Hepatic stellate cell (primary cell): Measurements from ENCODE around the gene FITM2.
"Not testable (repeated sequence)": the region's sequence is repeated elsewhere in the genome, so short reads cannot be mapped to it uniquely, and the experiment has no call there.

Experiments
- DNase-seq: peaks from one replicate; pipeline ENCODE4 v3.0.0; 2011; ENCODE audit warnings: low spot score

FITM2 gene

DNA sequence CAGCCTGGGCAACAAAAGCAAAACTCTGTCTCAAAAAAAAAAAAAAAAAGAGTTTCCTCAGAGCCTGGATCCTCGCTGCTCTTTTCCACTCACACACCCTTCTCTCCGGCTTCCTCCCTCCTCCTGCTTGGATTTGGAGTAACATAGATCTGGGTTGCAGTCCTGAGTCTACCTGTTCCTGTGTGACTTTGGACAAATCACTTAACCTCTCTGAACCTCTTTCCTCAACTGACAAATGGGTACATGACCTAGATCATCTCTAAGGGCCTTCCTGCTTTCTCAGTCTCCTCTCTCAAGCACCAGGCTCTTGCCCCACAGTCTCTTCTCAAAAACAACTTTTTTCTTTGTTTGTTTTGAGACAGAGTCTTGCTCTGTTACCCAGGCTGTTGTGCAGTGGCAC lies 20.2 kb upstream of the FITM2 start:
- DNase-seq: no peak

DNA sequence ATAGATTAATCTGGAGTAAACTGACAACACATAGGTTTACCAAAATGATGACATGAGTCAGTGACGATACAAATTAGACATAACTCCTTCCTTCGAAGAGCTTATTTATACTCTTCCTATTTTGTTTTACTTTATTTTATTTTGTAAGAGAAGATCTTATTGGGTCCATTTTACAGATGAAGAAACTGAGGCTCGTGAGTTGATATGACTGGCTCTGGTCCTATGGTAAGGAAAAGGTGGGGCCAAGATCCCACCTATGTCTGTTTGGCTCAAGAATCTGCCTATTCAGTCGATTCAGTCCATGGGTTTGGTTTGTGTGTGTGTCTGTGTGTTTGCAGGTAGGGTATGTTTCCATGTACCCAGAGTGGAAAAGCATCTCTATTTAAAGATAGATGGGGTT lies 17.4 kb upstream of the FITM2 start:
- no peak for DNase-seq

DNA sequence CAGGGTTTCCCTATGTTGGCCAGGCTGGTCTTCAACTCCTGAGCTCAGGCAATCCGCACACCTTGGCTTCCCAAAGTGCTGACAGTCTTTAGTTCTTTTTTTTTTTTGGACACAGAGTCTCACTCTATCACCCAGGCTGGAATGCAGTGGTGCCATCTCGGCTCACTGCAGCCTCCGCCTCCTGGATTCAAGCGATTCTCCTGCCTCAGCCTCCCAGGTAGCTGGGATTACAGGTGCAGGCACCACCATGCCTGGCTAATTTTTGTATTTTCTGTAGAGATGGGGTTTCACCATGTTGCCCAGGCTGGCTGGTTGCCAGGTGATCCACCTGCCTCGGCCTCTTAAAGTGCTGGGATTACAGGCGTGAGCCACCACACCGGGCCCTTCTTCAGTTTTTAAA lies 16.7 kb upstream of the FITM2 start:
- not testable (repeated sequence) for DNase-seq

- no peak for DNase-seq
These were observed 15.6 kb upstream of the FITM2 start for GRCh38 chr20:44326391-44327159.

GRCh38 chr20:44324343-44324742 lies 13.3 kb upstream of the FITM2 start:
- DNase-seq: no peak

DNA sequence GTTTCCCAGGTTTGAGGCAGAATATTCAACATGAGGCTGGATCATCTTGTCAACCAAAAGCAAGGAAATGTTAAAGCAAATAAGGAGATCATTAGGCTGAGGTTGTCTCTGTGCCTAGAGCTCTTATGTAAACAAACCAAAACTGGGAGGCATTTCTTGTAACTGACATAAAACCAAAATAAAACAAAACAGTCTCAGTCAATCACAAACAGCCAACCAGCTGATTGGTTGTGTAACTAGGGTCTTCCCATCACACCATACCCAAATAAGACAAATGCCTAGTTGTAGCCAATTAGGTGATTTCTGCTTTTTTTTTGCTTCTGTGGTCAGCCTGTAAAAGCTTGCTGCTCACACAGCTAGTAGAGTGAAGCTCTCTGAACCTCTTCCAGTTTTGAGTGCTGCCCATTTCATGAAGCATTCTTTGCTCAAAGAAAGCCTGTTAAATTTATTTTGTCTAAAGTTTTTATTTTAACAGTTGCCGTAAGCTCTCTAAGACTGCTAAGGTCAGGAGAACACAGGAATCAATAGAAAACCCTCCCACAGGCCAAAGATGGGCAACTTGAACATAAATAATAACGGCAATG lies 8.9 kb upstream of the FITM2 start:
- no peak for DNase-seq

DNA sequence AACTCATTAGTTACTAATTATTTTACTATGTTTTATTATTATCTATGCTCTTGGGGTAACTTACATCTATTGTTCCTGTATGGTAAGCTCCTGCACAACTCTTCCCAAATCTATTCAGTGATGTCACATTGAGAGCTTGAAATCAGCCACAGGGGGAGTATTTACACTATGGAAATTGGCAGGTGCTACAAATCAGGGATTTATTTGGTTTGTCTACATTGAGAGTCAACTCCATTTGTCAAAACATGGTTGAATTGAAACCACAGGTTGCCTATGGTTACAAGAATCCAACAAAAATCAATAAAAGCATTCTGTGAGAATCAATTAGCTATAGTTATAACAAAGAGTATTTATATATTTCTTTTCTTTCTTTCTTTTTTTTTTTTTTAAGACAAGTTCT lies 3.9 kb upstream of the FITM2 start:
- no peak for DNase-seq

GRCh38 chr20:44309763-44310663 lies 989 bp downstream of the FITM2 start:
- DNase-seq: peak; percentile 71

GRCh38 chr20:44306927-44307326 lies 4.1 kb downstream of the FITM2 start:
- DNase-seq: no peak

GRCh38 chr20:44304383-44304782 lies 6.6 kb downstream of the FITM2 start:
- DNase-seq: no peak

GRCh38 chr20:44302736-44303135 lies 8.3 kb downstream of the FITM2 start:
- no peak for DNase-seq

DNA sequence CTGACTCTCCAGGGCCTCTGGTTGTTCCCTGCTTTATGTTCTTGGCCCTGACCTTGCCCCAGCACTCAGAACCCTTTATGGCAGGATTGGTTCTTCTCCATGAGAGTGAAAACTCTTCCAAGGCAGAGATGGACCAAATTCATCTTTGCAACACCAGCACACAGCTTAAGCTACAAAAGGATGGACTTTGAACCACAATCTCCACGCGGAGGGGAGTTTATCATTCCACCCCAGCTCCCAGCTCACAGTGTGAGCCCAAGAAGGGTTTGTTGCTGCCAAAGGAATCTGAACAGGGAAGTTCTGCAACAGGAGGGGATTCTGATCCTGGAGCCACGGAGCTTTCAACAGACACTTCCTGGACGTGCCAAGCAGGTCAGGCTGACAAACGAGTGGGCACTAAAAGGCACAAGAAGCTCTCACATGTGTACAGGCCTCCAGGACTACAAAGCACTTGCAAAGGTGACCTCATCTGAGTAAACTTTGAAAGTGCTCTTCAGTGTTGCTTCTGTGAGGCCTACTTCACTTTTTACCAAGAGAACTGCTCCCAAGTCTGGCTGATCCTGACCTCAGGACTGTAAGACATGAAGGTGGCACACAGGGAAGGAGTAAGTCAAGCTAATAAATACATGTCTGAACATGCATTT lies 8.9 kb downstream of the FITM2 start:
- DNase-seq: no peak

DNA sequence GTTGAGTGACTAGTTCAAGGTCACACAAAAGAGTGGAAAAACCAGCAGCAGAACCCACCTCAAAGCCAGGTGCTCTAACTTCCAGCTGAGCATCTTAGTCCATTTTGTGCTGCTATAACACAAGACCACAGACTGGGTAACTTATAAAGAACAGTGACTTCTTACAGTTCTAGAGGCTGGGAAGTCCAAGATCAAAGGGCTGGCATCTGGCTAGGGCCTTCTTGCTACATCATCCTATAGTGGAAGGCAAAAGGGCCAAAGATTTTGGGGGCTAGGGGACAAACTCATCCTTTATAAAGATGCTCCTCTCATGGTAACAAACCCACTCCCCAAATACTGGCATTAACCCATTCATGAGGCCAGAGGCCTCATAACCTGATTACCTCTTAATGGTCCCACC lies 9.7 kb downstream of the FITM2 start:
- DNase-seq: no peak

DNA sequence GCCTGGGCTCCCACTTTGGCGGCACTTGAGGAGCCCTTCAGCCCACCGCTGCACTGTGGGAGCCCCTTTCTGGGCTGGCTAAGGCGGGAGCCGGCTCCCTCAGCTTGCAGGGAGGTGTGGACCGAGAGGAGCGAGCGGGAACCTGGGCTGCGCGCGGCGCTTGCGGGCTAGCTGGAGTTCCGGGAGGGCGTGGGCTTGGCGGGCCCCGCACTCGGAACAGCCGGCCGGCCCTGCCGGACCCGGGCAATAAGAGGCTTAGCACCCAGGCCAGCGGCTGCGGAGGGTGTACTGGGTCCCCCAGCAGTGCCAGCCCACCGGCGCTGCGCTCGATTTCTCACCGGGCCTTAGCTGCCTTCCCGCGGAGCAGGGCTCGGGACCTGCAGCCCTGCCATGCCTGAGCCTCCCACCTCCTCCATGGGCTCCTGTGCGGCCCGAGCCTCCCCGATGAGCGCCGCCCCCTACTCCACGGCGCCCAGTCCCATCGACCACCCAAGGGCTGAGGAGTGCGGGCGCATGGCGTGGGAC lies 11.9 kb downstream of the FITM2 start:
- DNase-seq: not testable (repeated sequence)

DNA sequence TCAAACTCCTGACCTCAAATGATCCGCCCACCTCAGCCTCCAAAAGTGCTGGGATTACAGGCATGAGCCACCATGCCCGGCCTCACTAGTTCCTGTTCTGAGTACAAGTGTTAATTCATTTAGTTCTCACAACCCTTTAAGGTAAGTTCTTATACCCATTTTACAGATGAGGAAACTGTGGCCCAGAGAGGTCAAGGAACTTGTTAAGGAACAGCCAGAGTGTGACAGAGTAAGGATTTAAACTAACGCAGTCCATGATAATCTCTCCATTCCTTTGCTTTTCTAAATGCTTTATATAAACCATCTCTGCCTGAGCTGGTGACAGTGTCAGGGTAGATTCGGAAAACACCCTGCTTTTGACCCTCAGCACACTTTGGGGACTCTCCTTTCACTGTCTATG lies 13.3 kb downstream of the FITM2 start:
- no peak for DNase-seq

GRCh38 chr20:44296011-44296410 lies 15.0 kb downstream of the FITM2 start:
- DNase-seq: no peak

GRCh38 chr20:44291754-44292153 lies 19.2 kb downstream of the FITM2 start:
- DNase-seq: no peak

- DNase-seq: no peak
These were observed 22.8 kb downstream of the FITM2 start for GRCh38 chr20:44288252-44288651.

- no peak for DNase-seq
These were observed 23.5 kb downstream of the FITM2 start for GRCh38 chr20:44287272-44288097.

- DNase-seq: no peak
These were observed 27.0 kb downstream of the FITM2 start for GRCh38 chr20:44284032-44284431.

DNA sequence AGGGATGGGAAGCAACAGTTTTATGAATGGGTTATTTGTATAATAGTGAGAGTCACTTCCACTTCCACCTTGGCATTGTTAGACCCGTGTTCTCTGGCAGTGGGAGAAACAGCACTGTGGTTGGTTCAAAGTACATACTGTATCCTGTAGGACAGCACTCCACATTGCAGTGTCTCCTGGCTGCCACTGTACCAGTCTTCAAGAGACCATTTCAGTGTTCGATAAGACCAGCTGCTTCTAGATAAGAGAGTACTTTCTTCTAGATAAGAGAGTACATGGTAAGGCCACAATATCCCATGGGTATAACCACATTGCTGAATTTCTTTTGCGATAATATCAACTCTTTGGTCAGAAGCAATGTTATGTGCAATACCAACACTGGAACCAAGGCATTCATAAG lies 28.8 kb downstream of the FITM2 start:
- DNase-seq: no peak
